Measurements from ENCODE around the gene NR4A1. TPM values are rescaled to one million over a fixed set of nuclear protein-coding genes. Genes with fewer than 3 reads are reported as not detected.

NR4A1 gene
- total RNA-seq, 2 experiments from 2014 or later, result 67.0 to 79.2 TPM

- Histone ChIP-seq H3K27me3 (ENCODE audit: control insufficient read depth in 1 of 2, insufficient read depth in 2 of 2, low read length in 2 of 2) (no peaks in the 10 kb centered on the region), H3K27ac (ENCODE audit: low read depth in 1 of 2, low read length in 2 of 2) (peak overlapping the region; percentile 43 to 84), H3K9me3 (ENCODE audit: control insufficient read depth in 1 of 2, insufficient read depth in 1 of 2, low read length in 2 of 2) (no peaks in the 10 kb centered on the region), H3K36me3 (ENCODE audit: insufficient read depth, low read length) (no peaks in the 10 kb centered on the region), H3K4me3 (ENCODE audit: low read length) (peak overlapping the region; percentile 56), H3K4me1 (ENCODE audit: insufficient read depth, low read length) (peaks cover 44% of the 10 kb centered on the region)
- intact Hi-C loops (cut with DNase I, micrococcal nuclease), result loop anchor here in 1 of 2 experiments (2.0 kb wide), 1 partner anchor 37 kb away; no protein-coding TSS in a partner anchor
- POLR2A ChIA-PET, result interaction anchor here (1.0 to 5.0 kb wide), 8 partner anchors 10 to 213 kb away, joined by 3 to 37 read pairs (median 7); partner anchors contain the start of genes ATG101, NR4A1 and TAMALIN
- ATAC-seq (ENCODE audit: poor library complexity) (no peak), DNase-seq (no peak)
- Mint-ChIP-seq H3K27me3 (no peaks in the 10 kb centered on the region), H3K9me3 (no peaks in the 10 kb centered on the region), H3K4me3 (peak overlapping the region; percentile 77), H3K4me1 (ENCODE audit: low read depth) (peaks cover 39% of the 10 kb centered on the region), H3K27ac (peak overlapping the region; percentile 86), H3K36me3 (ENCODE audit: low read depth) (no peaks in the 10 kb centered on the region)
- CTCF ChIA-PET, result interaction anchor here (1.2 to 9.8 kb wide), 5 partner anchors 10 to 40 kb away, joined by 3 to 89 read pairs (median 8); partner anchors contain the start of genes ATG101 and NR4A1
- TF ChIP-seq CTCF (IDR thresholded peaks at IDR 0.05), result no peak
Measured at GRCh38 chr12:52033446-52034140, 17.6 kb upstream of the NR4A1 start.

GRCh38 chr12:52035190-52035589, 16.1 kb upstream of the NR4A1 start:
- Mint-ChIP-seq H3K27ac (peak overlapping the region; percentile 86), H3K27me3 (no peaks in the 10 kb centered on the region), H3K4me3 (peak overlapping the region; percentile 42), H3K9me3 (no peaks in the 10 kb centered on the region), H3K4me1 (ENCODE audit: low read depth) (peaks cover 47% of the 10 kb centered on the region), H3K36me3 (ENCODE audit: low read depth) (no peaks in the 10 kb centered on the region)
- TF ChIP-seq CTCF (IDR thresholded peaks at IDR 0.05), result no peak
- Histone ChIP-seq H3K9me3 (ENCODE audit: control insufficient read depth in 1 of 2, insufficient read depth in 1 of 2, low read length in 2 of 2) (no peaks in the 10 kb centered on the region), H3K36me3 (ENCODE audit: insufficient read depth, low read length) (no peaks in the 10 kb centered on the region), H3K27ac (ENCODE audit: low read depth in 1 of 2, low read length in 2 of 2) (no peak overlapping the region), H3K27me3 (ENCODE audit: control insufficient read depth in 1 of 2, insufficient read depth in 2 of 2, low read length in 2 of 2) (no peaks in the 10 kb centered on the region), H3K4me3 (ENCODE audit: low read length) (no peak overlapping the region), H3K4me1 (ENCODE audit: insufficient read depth, low read length) (peaks cover 46% of the 10 kb centered on the region)
- POLR2A ChIA-PET, result interaction anchor here (3.3 kb wide), 1 partner anchor 16 kb away, joined by 15 read pairs; the partner anchor contains the start of gene NR4A1
- no peak for DNase-seq
- CTCF ChIA-PET, result interaction anchor here (1.1 to 9.8 kb wide), 2 partner anchors 12 to 34 kb away, joined by 3 to 89 read pairs; no protein-coding TSS in a partner anchor
- no peak for ATAC-seq (ENCODE audit: poor library complexity)
- intact Hi-C loops (cut with DNase I, micrococcal nuclease), result loop anchor here in 1 of 2 experiments (1.0 kb wide), 1 partner anchor 14 kb away; no protein-coding TSS in a partner anchor

- Mint-ChIP-seq H3K4me3 (peak overlapping the region; percentile 78), H3K9me3 (no peaks in the 10 kb centered on the region), H3K27me3 (no peaks in the 10 kb centered on the region), H3K4me1 (ENCODE audit: low read depth) (peaks cover 47% of the 10 kb centered on the region), H3K27ac (peak overlapping the region; percentile 86), H3K36me3 (ENCODE audit: low read depth) (no peaks in the 10 kb centered on the region)
- Histone ChIP-seq H3K27me3 (ENCODE audit: control insufficient read depth in 1 of 2, insufficient read depth in 2 of 2, low read length in 2 of 2) (no peaks in the 10 kb centered on the region), H3K4me1 (ENCODE audit: insufficient read depth, low read length) (peaks cover 46% of the 10 kb centered on the region), H3K4me3 (ENCODE audit: low read length) (no peak overlapping the region), H3K27ac (ENCODE audit: low read depth in 1 of 2, low read length in 2 of 2) (no peak overlapping the region), H3K36me3 (ENCODE audit: insufficient read depth, low read length) (no peaks in the 10 kb centered on the region), H3K9me3 (ENCODE audit: control insufficient read depth in 1 of 2, insufficient read depth in 1 of 2, low read length in 2 of 2) (no peaks in the 10 kb centered on the region)
- DNase-seq (no peak), ATAC-seq (ENCODE audit: poor library complexity) (no peak)
- intact Hi-C loops (cut with DNase I, micrococcal nuclease), result loop anchor here (1.0 to 2.0 kb wide), 2 partner anchors 13 to 15 kb away; partner anchors contain the start of gene NR4A1 (in 1 of the 2)
- ChIA-PET CTCF (interaction anchor here (1.6 to 9.8 kb wide), 2 partner anchors 13 to 15 kb away, joined by 5 to 89 read pairs; partner anchors contain the start of gene NR4A1), POLR2A (interaction anchor here (1.3 to 3.3 kb wide), 3 partner anchors 10 to 34 kb away, joined by 4 to 15 read pairs (median 7); partner anchors contain the start of genes ATG101 and NR4A1)
- no peak for TF ChIP-seq CTCF (IDR thresholded peaks at IDR 0.05)
Measured at GRCh38 chr12:52035926-52036325, 15.3 kb upstream of the NR4A1 start.

Data from CD4-positive, alpha-beta T cell (primary cell).